GM12892 (cell line): ENCODE results near the gene OR10C1.

Experiments
- POLR2A ChIP-seq: IDR thresholded peaks from 2 replicates; pipeline ENCODE4 v1.6.1; 2011; ENCODE audit warnings: low read depth, low read length, control low read depth
- POLR2AphosphoS5 ChIP-seq: IDR thresholded peaks from 2 replicates; pipeline ENCODE4 v1.6.1; 2011; ENCODE audit warnings: low read depth, low read length, control low read depth

DNA sequence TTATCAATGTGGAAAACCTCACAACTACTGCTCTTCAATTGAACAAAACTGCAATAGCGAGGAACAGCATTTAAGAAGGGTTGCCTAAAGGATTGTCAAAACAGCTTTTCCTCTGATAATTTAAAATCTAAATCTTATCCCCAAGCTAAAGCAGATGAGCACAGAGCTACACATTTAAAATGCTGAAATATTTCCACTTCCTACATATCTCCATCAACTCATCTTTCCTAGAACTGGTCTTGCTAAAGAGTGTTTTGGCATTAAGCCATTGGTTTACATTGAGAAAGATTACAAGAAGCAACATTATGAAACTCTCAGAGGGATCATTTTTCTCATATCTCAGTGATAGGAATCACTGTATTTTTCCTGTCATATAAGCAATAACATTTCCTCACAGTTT is 3.6 kb downstream of the OR10C1 start:
- TF ChIP-seq POLR2A = no peak
- TF ChIP-seq POLR2AphosphoS5 = no peak
